Endodermal cell (in vitro differentiated cells): ENCODE measurements around the gene EMC9. TPM values are rescaled to one million over a fixed set of nuclear protein-coding genes. Genes with fewer than 3 reads are reported as not detected.

Source experiments
- DNase-seq: peaks from one replicate; pipeline ENCODE4 v3.0.0-alpha.2; 2017
- H3K27ac ChIP-seq: 2 replicates; pipeline ENCODE4 v1.5.1; 2013; ENCODE audit warnings: mild to moderate bottlenecking, low read depth, low read length, moderate library complexity
- H3K27me3 ChIP-seq: 2 replicates; pipeline ENCODE4 v1.6.1; 2013; ENCODE audit warnings: mild to moderate bottlenecking, low read length, moderate library complexity; ENCODE audit not compliant: insufficient read depth, control insufficient read depth, poor library complexity, severe bottlenecking
- H3K36me3 ChIP-seq: 2 replicates; pipeline ENCODE4 v1.7.0; 2013; ENCODE audit warnings: mild to moderate bottlenecking, low read length, moderate library complexity; ENCODE audit not compliant: control insufficient read depth, insufficient read depth
- H3K4me1 ChIP-seq: one replicate; pipeline ENCODE4 v1.7.0; 2013; ENCODE audit warnings: low read length; ENCODE audit not compliant: control insufficient read depth, insufficient read depth
- H3K4me3 ChIP-seq: 2 replicates; pipeline ENCODE4 v1.5.1; 2013; ENCODE audit warnings: mild to moderate bottlenecking, low read length, moderate library complexity
- H3K9ac ChIP-seq: 2 replicates; pipeline ENCODE4 v1.6.1; 2013; ENCODE audit warnings: mild to moderate bottlenecking, low read length, moderate library complexity; ENCODE audit not compliant: poor library complexity, severe bottlenecking; ENCODE audit errors: extremely low read depth
- H3K9me3 ChIP-seq: 2 replicates; pipeline ENCODE4 v1.6.1; 2013; ENCODE audit warnings: mild to moderate bottlenecking, low read length, moderate library complexity; ENCODE audit not compliant: control insufficient read depth
- H3K27ac Mint-ChIP-seq: 2 replicates; pipeline ENCODE4 v1.8.0; 2020; ENCODE audit warnings: mixed read lengths
- H3K27me3 Mint-ChIP-seq: 2 replicates; pipeline ENCODE4 v1.8.0; 2021; ENCODE audit warnings: mild to moderate bottlenecking, mixed read lengths; ENCODE audit not compliant: insufficient read depth
- H3K36me3 Mint-ChIP-seq: 2 replicates; pipeline ENCODE4 v1.8.0; 2020; ENCODE audit warnings: low read depth, mixed read lengths
- H3K4me1 Mint-ChIP-seq: 2 replicates; pipeline ENCODE4 v1.8.0; 2020; ENCODE audit warnings: mixed read lengths
- H3K4me3 Mint-ChIP-seq: 2 replicates; pipeline ENCODE4 v1.8.0; 2020; ENCODE audit warnings: mild to moderate bottlenecking, moderate library complexity, mixed read lengths
- H3K9me3 Mint-ChIP-seq: 2 replicates; pipeline ENCODE4 v1.8.0; 2020; ENCODE audit warnings: mild to moderate bottlenecking, mixed read lengths
- CTCF ChIP-seq: fragments of 200-600 bp; sonication (generic); conservative IDR thresholded peaks from 2 replicates; pipeline ENCODE4 v1.5.0; 2021; ENCODE audit warnings: antibody characterized with exemption, mild to moderate bottlenecking
- WGBS, 2 experiments: methylation state at CpG; one replicate each; pipeline versions ENCODE4 v1.1.5 to v1.1.7; 2013; ENCODE audit warnings: missing lambda C conversion rate in 2 of 2, mixed read lengths in 1 of 2; ENCODE audit not compliant: insufficient coverage in 1 of 2, insufficient read length in 1 of 2; 5-methylcytosine and 5-hydroxymethylcytosine counted together
- total RNA-seq, 2 donors: library from RNA; stranded (reverse); fragmentation: NEBNext Ultra II Directional in 1 of 2; extraction: Animal tissue kit (Norgen Biotek cat#: 25700) in 1 of 2; gene quantifications; 2 replicates in 1 of 2; 3 replicates in 1 of 2; pipeline ENCODE4 v1.2.1, GENCODE V29; 2021

Gene EMC9
- total RNA-seq, 2 donors from 2014 or later, result 34.0 to 39.5 TPM

GRCh38 chr14:24189059-24189375, 47.6 kb upstream of the EMC9 start:
- Histone ChIP-seq H3K36me3 (peaks cover 71% of the 10 kb centered on the region), H3K27me3 (no peaks in the 10 kb centered on the region), H3K27ac (no peak overlapping the region), H3K4me1 (no peaks in the 10 kb centered on the region), H3K9ac (no peak overlapping the region), H3K9me3 (no peaks in the 10 kb centered on the region), H3K4me3 (peak overlapping the region; percentile 89)
- WGBS, 2 experiments, result 11% methylated on average over 3 of the region's 3 CpGs; no CpG with 5 or more reads in 1 of the 2 experiments
- TF ChIP-seq CTCF, result no peak
- peaks cover 6% of the 10 kb centered on the region for H3K4me1 Mint-ChIP-seq
- H3K4me3 Mint-ChIP-seq, result peak overlapping the region; percentile 89
- no peaks in the 10 kb centered on the region for H3K27me3 Mint-ChIP-seq
- peaks cover 53% of the 10 kb centered on the region for H3K36me3 Mint-ChIP-seq
- peak overlapping the region; percentile 3 for H3K27ac Mint-ChIP-seq
- H3K9me3 Mint-ChIP-seq, result no peaks in the 10 kb centered on the region
- no peak for DNase-seq

GRCh38 chr14:24188251-24189058, 47.1 kb upstream of the EMC9 start, which contains the start of gene IPO4:
Gene IPO4, minus strand, starts transcription at chr14:24188816. Its CDS starts 29 bp downstream, at chr14:24188787.
- peak; percentile 99 for DNase-seq
- TF ChIP-seq CTCF, result no peak
- peak within 1 kb of the TSS; percentile 89 for H3K4me3 ChIP-seq
- Mint-ChIP-seq H3K4me3 (peak within 1 kb of the TSS; percentile 89), H3K27ac (peak within 1 kb of the TSS; percentile 91), H3K9me3 (no peaks in the 10 kb centered on the region), H3K36me3 (peaks cover 52% of the 10 kb centered on the region), H3K4me1 (peaks cover 6% of the 10 kb centered on the region), H3K27me3 (no peaks in the 10 kb centered on the region)
- H3K9ac ChIP-seq, result peak within 1 kb of the TSS; percentile 74
- H3K4me1 ChIP-seq, result no peaks in the 10 kb centered on the region
- H3K27ac ChIP-seq, result peak within 1 kb of the TSS; percentile 63
- H3K9me3 ChIP-seq, result no peaks in the 10 kb centered on the region
- WGBS, 2 experiments, result 0 to 1% methylated on average over 27 to 65 of the region's 65 CpGs
- H3K36me3 ChIP-seq, result peaks cover 72% of the 10 kb centered on the region
- H3K27me3 ChIP-seq, result no peaks in the 10 kb centered on the region

DNA sequence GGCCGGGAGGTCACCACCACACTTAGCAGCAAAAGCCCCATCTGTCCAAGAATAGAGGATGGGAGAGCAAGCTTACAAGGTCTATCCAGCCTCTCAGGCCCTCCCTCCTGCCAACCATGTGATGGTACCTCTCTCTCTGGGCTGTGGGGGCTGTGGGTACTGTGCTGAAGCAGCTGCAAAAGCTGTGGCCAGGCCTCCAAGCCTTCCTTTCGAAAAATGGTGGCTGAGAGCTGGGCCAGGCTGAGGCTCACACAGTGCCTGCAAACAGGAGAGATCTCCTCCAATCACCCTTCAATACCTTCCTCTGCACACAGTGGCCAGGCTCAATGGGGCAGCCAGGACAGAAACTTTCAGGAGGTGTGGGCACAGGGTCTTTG, 46.1 kb upstream of the EMC9 start:
- no peaks in the 10 kb centered on the region for H3K9me3 ChIP-seq
- no peaks in the 10 kb centered on the region for H3K27me3 Mint-ChIP-seq
- no peak for TF ChIP-seq CTCF
- WGBS, 2 experiments, result 88 to 89% methylated on average over 1 to 2 of the region's 2 CpGs
- DNase-seq, result no peak
- H3K4me1 ChIP-seq, result no peaks in the 10 kb centered on the region
- H3K27me3 ChIP-seq, result no peaks in the 10 kb centered on the region
- H3K9ac ChIP-seq, result no peak overlapping the region
- H3K36me3 ChIP-seq, result peaks cover 73% of the 10 kb centered on the region
- H3K4me3 ChIP-seq, result peak overlapping the region; percentile 89
- H3K4me3 Mint-ChIP-seq, result peak overlapping the region; percentile 89
- peaks cover 53% of the 10 kb centered on the region for H3K36me3 Mint-ChIP-seq
- H3K27ac Mint-ChIP-seq, result no peak overlapping the region
- H3K27ac ChIP-seq, result no peak overlapping the region
- H3K9me3 Mint-ChIP-seq, result no peaks in the 10 kb centered on the region
- H3K4me1 Mint-ChIP-seq, result peaks cover 6% of the 10 kb centered on the region
